ENCODE measurements around the gene TUBA4B.
"Not testable (repeated sequence)": the region's sequence is repeated elsewhere in the genome, so short reads cannot be mapped to it uniquely, and the experiment has no call there.

Gene TUBA4B

GRCh38 chr2:219282943-219283581 lies 30.0 kb downstream of the TUBA4B start:
- H3K27me3 ChIP-seq (replicated peaks in 2 of 5; ENCODE audit: control insufficient read depth in 4 of 5, insufficient read depth in 5 of 5, low read length in 4 of 5) = no peaks in the 10 kb centered on the region
- peaks cover 6 to 23% (median 21%) of the 10 kb centered on the region in 4 experiments for H3K4me1 ChIP-seq (ENCODE audit: control extremely low read depth in 1 of 4, control insufficient read depth in 4 of 4, insufficient read depth in 4 of 4, low read length in 3 of 4)
- no peak overlapping the region for H3K4me3 ChIP-seq (ENCODE audit: control insufficient read depth in 1 of 7, extremely low read depth in 1 of 7, insufficient read depth in 4 of 7, low read depth in 2 of 7, low read length in 6 of 7)
- DNase-seq = no peak
- H3K36me3 ChIP-seq (ENCODE audit: control insufficient read depth in 4 of 4, insufficient read depth in 4 of 4, low read length in 3 of 4) = peaks cover 2 to 37% (median 17%) of the 10 kb centered on the region in 4 experiments
- H3K27ac ChIP-seq (ENCODE audit: insufficient read depth in 1 of 2, low read depth in 1 of 2, low read length in 2 of 2, poor library complexity in 1 of 2, severe bottlenecking in 2 of 2) = no peak overlapping the region
- H3K9me3 ChIP-seq (ENCODE audit: control extremely low read depth in 1 of 5, control insufficient read depth in 4 of 5, insufficient read depth in 2 of 5, low read depth in 1 of 5, low read length in 4 of 5) = no peaks in the 10 kb centered on the region
- 96% methylated on average over 16 of the region's 17 CpGs for WGBS (ENCODE audit: insufficient coverage)
- ChIA-PET POLR2A (no interaction called here), CTCF (interaction anchor here (1.1 to 18.3 kb wide), 3 partner anchors 12 to 69 kb away, joined by 3 to 381 read pairs (median 4); no protein-coding TSS in a partner anchor)

DNA sequence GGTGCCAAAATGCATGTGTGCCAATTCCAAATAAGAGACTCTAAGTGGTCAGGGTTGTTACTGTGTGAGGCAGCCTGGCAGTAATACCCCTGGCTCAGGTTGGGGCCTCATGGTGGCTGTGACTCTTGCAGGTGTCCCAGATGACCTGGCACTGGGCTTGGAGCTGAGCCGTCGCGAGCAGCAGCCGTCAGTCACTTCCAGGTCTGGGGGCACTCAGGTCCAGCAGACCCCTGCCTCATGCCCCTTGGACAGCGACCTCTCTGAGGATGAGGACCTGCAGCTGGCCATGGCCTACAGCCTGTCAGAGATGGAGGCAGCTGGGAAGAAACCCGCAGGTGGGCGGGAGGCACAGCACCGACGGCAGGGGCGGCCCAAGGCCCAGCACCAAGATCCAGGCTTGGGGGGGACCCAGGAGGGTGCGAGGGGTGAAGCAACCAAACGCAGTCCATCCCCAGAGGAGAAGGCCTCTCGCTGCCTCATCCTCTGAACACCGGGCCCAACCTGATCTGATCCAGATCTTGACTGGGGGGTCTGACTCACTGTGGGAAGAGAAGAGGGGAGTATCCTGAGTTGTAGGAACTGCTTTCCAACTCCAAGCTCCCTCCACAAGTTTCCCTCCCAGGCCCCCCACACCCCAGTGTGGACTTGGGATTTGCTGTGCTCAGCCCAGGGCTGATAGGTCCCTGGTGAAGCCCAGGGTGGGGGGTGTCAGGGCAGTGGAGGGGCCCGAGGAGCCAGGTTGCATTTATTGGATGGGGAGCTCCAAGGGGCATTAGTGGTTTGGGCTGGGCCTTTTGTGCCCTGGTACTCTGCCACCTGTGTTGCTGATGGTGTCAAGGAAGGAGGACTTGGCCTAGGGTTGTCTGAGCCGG lies 31.7 kb downstream of the TUBA4B start:
- ChIA-PET POLR2A (no interaction called here), CTCF (interaction anchor here (0.8 to 18.3 kb wide), 6 partner anchors 9 to 67 kb away, joined by 3 to 381 read pairs (median 4); partner anchors contain the start of gene TUBA4A)
- 100% methylated on average over 12 of the region's 16 CpGs for WGBS (ENCODE audit: insufficient coverage)
- H3K36me3 ChIP-seq (ENCODE audit: control insufficient read depth in 4 of 4, insufficient read depth in 4 of 4, low read length in 3 of 4) = peaks cover 2 to 37% (median 17%) of the 10 kb centered on the region in 4 experiments
- H3K9me3 ChIP-seq (ENCODE audit: control extremely low read depth in 1 of 5, control insufficient read depth in 4 of 5, insufficient read depth in 2 of 5, low read depth in 1 of 5, low read length in 4 of 5) = no peaks in the 10 kb centered on the region
- peaks cover 0 to 10% (median 8%) of the 10 kb centered on the region in 4 experiments for H3K4me1 ChIP-seq (ENCODE audit: control extremely low read depth in 1 of 4, control insufficient read depth in 4 of 4, insufficient read depth in 4 of 4, low read length in 3 of 4)
- H3K4me3 ChIP-seq (ENCODE audit: control insufficient read depth in 1 of 7, extremely low read depth in 1 of 7, insufficient read depth in 4 of 7, low read depth in 2 of 7, low read length in 6 of 7) = no peak overlapping the region
- no peak overlapping the region for H3K27ac ChIP-seq (ENCODE audit: insufficient read depth in 1 of 2, low read depth in 1 of 2, low read length in 2 of 2, poor library complexity in 1 of 2, severe bottlenecking in 2 of 2)
- no peaks in the 10 kb centered on the region for H3K27me3 ChIP-seq (replicated peaks in 2 of 5; ENCODE audit: control insufficient read depth in 4 of 5, insufficient read depth in 5 of 5, low read length in 4 of 5)
- no peak for DNase-seq

DNA sequence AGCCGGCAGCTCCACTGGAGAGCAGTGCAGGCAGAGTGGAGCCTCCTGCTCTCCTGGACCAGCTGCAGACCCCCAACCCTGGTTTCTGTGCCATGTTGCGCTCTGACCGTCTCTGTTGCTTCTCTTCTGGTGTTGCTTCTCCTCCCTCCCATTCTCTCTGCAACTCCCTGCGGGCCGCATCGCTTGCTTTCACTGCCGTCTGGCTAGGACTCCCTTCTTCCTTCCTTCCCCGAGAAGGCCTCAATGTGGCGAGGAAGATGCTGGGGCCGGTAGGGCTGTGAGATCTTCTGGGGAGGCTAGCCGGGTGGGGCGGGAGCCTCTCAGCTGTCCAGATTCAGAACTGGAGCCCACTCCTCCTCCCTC lies 32.3 kb downstream of the TUBA4B start:
- Histone ChIP-seq H3K9me3 (ENCODE audit: control extremely low read depth in 1 of 5, control insufficient read depth in 4 of 5, insufficient read depth in 2 of 5, low read depth in 1 of 5, low read length in 4 of 5) (no peaks in the 10 kb centered on the region), H3K4me3 (ENCODE audit: control insufficient read depth in 1 of 7, extremely low read depth in 1 of 7, insufficient read depth in 4 of 7, low read depth in 2 of 7, low read length in 6 of 7) (no peak overlapping the region), H3K27me3 (replicated peaks in 2 of 5; ENCODE audit: control insufficient read depth in 4 of 5, insufficient read depth in 5 of 5, low read length in 4 of 5) (no peaks in the 10 kb centered on the region), H3K36me3 (ENCODE audit: control insufficient read depth in 4 of 4, insufficient read depth in 4 of 4, low read length in 3 of 4) (peaks cover 2 to 37% (median 16%) of the 10 kb centered on the region in 4 experiments), H3K4me1 (ENCODE audit: control extremely low read depth in 1 of 4, control insufficient read depth in 4 of 4, insufficient read depth in 4 of 4, low read length in 3 of 4) (peaks cover 0 to 4% (median 2%) of the 10 kb centered on the region in 4 experiments), H3K27ac (ENCODE audit: insufficient read depth in 1 of 2, low read depth in 1 of 2, low read length in 2 of 2, poor library complexity in 1 of 2, severe bottlenecking in 2 of 2) (no peak overlapping the region)
- ChIA-PET POLR2A (no interaction called here), CTCF (interaction anchor here (0.9 to 18.3 kb wide), 2 partner anchors 10 to 44 kb away, joined by 3 to 381 read pairs; no protein-coding TSS in a partner anchor)
- DNase-seq = no peak
- 100% methylated on average over 6 of the region's 12 CpGs for WGBS (ENCODE audit: insufficient coverage)

GRCh38 chr2:219285894-219286425 lies 32.9 kb downstream of the TUBA4B start:
- ChIA-PET POLR2A (no interaction called here), CTCF (interaction anchor here (1.3 to 18.3 kb wide), 2 partner anchors 9 to 13 kb away, joined by 6 to 381 read pairs; no protein-coding TSS in a partner anchor)
- H3K4me1 ChIP-seq (ENCODE audit: control extremely low read depth in 1 of 4, control insufficient read depth in 4 of 4, insufficient read depth in 4 of 4, low read length in 3 of 4) = no peaks in the 10 kb centered on the region

DNA sequence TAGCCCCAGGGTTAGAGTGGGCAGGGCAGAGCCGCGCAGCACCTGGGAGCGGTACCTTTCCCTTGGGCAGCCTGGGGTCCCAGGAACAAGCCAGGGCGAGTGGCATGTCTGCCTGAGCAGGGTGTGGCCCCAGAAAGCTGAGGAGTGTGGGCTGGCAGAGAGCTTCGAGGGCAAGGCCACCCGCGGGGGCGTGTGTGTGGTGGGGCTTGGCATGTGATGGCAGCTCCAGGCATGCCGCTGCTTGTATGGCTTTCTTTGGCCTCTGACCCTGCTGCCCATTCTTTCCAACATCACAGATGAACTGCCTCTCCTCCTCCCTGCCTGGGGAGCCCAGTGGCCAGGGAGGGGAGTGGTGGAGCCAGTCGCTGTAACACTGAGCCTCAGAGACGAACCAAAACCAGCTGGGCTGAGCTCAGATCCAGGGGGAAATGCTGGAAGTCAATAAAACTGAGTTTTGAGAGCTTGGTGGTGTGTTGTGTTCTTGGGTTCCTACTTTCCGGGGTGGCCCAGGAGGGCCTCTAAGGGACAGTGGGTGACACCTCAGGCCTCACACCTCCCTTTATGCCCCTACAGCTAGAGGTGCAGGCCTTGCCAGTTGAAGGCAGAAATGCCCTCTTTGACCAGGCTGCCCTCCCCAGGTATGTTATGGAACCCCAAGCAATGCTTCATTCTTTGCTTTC lies 33.5 kb downstream of the TUBA4B start:
- Histone ChIP-seq H3K4me3 (ENCODE audit: control insufficient read depth in 1 of 7, extremely low read depth in 1 of 7, insufficient read depth in 4 of 7, low read depth in 2 of 7, low read length in 6 of 7) (no peak overlapping the region), H3K27me3 (replicated peaks in 2 of 5; ENCODE audit: control insufficient read depth in 4 of 5, insufficient read depth in 5 of 5, low read length in 4 of 5) (no peaks in the 10 kb centered on the region), H3K36me3 (ENCODE audit: control insufficient read depth in 4 of 4, insufficient read depth in 4 of 4, low read length in 3 of 4) (peaks cover 2 to 36% (median 14%) of the 10 kb centered on the region in 4 experiments), H3K4me1 (ENCODE audit: control extremely low read depth in 1 of 4, control insufficient read depth in 4 of 4, insufficient read depth in 4 of 4, low read length in 3 of 4) (no peaks in the 10 kb centered on the region), H3K9me3 (ENCODE audit: control extremely low read depth in 1 of 5, control insufficient read depth in 4 of 5, insufficient read depth in 2 of 5, low read depth in 1 of 5, low read length in 4 of 5) (no peaks in the 10 kb centered on the region), H3K27ac (ENCODE audit: insufficient read depth in 1 of 2, low read depth in 1 of 2, low read length in 2 of 2, poor library complexity in 1 of 2, severe bottlenecking in 2 of 2) (no peak overlapping the region)
- ChIA-PET POLR2A (no interaction called here), CTCF (interaction anchor here (1.3 to 18.3 kb wide), 2 partner anchors 9 to 13 kb away, joined by 6 to 381 read pairs; no protein-coding TSS in a partner anchor)
- WGBS (ENCODE audit: insufficient coverage) = 91% methylated on average over 5 of the region's 12 CpGs
- no peak for DNase-seq

More at GRCh38 chr2:219285894-219286425, 32.9 kb downstream of the TUBA4B start:
- 96% methylated on average over 11 of the region's 17 CpGs for WGBS (ENCODE audit: insufficient coverage)
- H3K27ac ChIP-seq (ENCODE audit: insufficient read depth in 1 of 2, low read depth in 1 of 2, low read length in 2 of 2, poor library complexity in 1 of 2, severe bottlenecking in 2 of 2) = no peak overlapping the region
- DNase-seq = no peak
- no peak overlapping the region for H3K4me3 ChIP-seq (ENCODE audit: control insufficient read depth in 1 of 7, extremely low read depth in 1 of 7, insufficient read depth in 4 of 7, low read depth in 2 of 7, low read length in 6 of 7)
- no peaks in the 10 kb centered on the region for H3K9me3 ChIP-seq (ENCODE audit: control extremely low read depth in 1 of 5, control insufficient read depth in 4 of 5, insufficient read depth in 2 of 5, low read depth in 1 of 5, low read length in 4 of 5)
- no peaks in the 10 kb centered on the region for H3K27me3 ChIP-seq (replicated peaks in 2 of 5; ENCODE audit: control insufficient read depth in 4 of 5, insufficient read depth in 5 of 5, low read length in 4 of 5)
- H3K36me3 ChIP-seq (ENCODE audit: control insufficient read depth in 4 of 4, insufficient read depth in 4 of 4, low read length in 3 of 4) = peaks cover 2 to 37% (median 16%) of the 10 kb centered on the region in 4 experiments

- H3K9me3 ChIP-seq (ENCODE audit: control extremely low read depth in 1 of 5, control insufficient read depth in 4 of 5, insufficient read depth in 2 of 5, low read depth in 1 of 5, low read length in 4 of 5); H3K4me1 ChIP-seq (ENCODE audit: control extremely low read depth in 1 of 4, control insufficient read depth in 4 of 4, insufficient read depth in 4 of 4, low read length in 3 of 4); POLR2A ChIA-PET; H3K4me3 ChIP-seq (ENCODE audit: control insufficient read depth in 1 of 7, extremely low read depth in 1 of 7, insufficient read depth in 4 of 7, low read depth in 2 of 7, low read length in 6 of 7); DNase-seq; H3K27ac ChIP-seq (ENCODE audit: insufficient read depth in 1 of 2, low read depth in 1 of 2, low read length in 2 of 2, poor library complexity in 1 of 2, severe bottlenecking in 2 of 2); H3K27me3 ChIP-seq (replicated peaks in 2 of 5; ENCODE audit: control insufficient read depth in 4 of 5, insufficient read depth in 5 of 5, low read length in 4 of 5): not testable (repeated sequence)
- CTCF ChIA-PET = interaction anchor here (1.3 to 18.3 kb wide), 2 partner anchors 8 to 14 kb away, joined by 6 to 381 read pairs; no protein-coding TSS in a partner anchor
- WGBS (ENCODE audit: insufficient coverage) = 100% methylated on average over 1 of the region's 6 CpGs
- peaks cover 2 to 34% (median 12%) of the 10 kb centered on the region in 4 experiments for H3K36me3 ChIP-seq (ENCODE audit: control insufficient read depth in 4 of 4, insufficient read depth in 4 of 4, low read length in 3 of 4)
Measured at GRCh38 chr2:219287116-219287440, 34.0 kb downstream of the TUBA4B start.
